Motor neuron (in vitro differentiated cells): ENCODE measurements around the gene BEND4. TPM values are rescaled to one million over a fixed set of nuclear protein-coding genes. Genes with fewer than 3 reads are reported as not detected.
A peak's percentile ranks its signal among the peaks of the same experiment; 100 is the strongest.
"Not testable (repeated sequence)": the region's sequence is repeated elsewhere in the genome, so short reads cannot be mapped to it uniquely, and the experiment has no call there.

Experiments used
- ATAC-seq, 8 experiments: fragments of 200-7000 bp; cut with Tn5 transposase; replicated peaks in 6 of 8; 2 replicates each; pipeline ENCODE4 v1.8.0; 2021; ENCODE audit warnings: mild to moderate bottlenecking in 8 of 8, moderate library complexity in 8 of 8
- H3K27ac ChIP-seq, 2 donors: fragments of 250-450 bp; sonication (Bioruptor Pico); 2 replicates each; pipeline ENCODE4 v1.9.0; 2021; ENCODE audit warnings: antibody characterized with exemption in 2 of 2, mild to moderate bottlenecking in 2 of 2, moderate library complexity in 1 of 2
- H3K4me1 ChIP-seq, 2 donors: fragments of 250-450 bp; sonication (Bioruptor Pico); replicated peaks in 1 of 2; 2 replicates each; pipeline ENCODE4 v1.6.1; 2021; ENCODE audit warnings: antibody characterized with exemption in 2 of 2, mild to moderate bottlenecking in 2 of 2, moderate library complexity in 1 of 2
- H3K4me3 ChIP-seq, 5 donors: fragments of 250-450 bp; sonication (Bioruptor Pico); 2 replicates each; pipeline ENCODE4 v1.9.0; 2021; ENCODE audit warnings: antibody characterized with exemption in 5 of 5, mild to moderate bottlenecking in 5 of 5, moderate library complexity in 4 of 5
- WGBS, 10 experiments: fragments of 450-650 bp; shearing (Covaris generic); methylation state at CpG; one replicate each; pipeline ENCODE4 v1.0.0; 2022; 5-methylcytosine and 5-hydroxymethylcytosine counted together
- in situ Hi-C, 9 experiments: fragments of 400-800 bp; cut with MboI; loops; one replicate each; pipeline ENCODE4 v1.15.0; 2021; ENCODE audit warnings: low sequenced_read_pairs in 9 of 9, low pct_unique_long_range_greater_than_20kb in 2 of 9; ENCODE audit not compliant: unreplicated experiment in 9 of 9
- total RNA-seq, 8 experiments: library from RNA; unstranded; fragments of 300-600 nt; gene quantifications; 2 replicates each; pipeline versions ENCODE4 v1.2.3 to v1.2.4, GENCODE V29; 2022

Gene BEND4
- total RNA-seq = 1 to 10 TPM in 5 of 8 experiments, under 1 TPM in 3; 0.04 to 4.3 (median 3.0) TPM

GRCh38 chr4:42152507-42153504 lies at the start of gene BEND4:
Gene BEND4 (minus strand): TSS chr4:42152655. CDS start chr4:42152143, 512 bp downstream.
- Histone ChIP-seq H3K4me3 (peak within 1 kb of the TSS; percentile 55 to 71 (median 59)), H3K27ac (no peak within 1 kb of the TSS), H3K4me1 (peaks cover 0 to 6% of the 10 kb centered on the region in 2 donors)
- ATAC-seq = no peak
- WGBS, 10 experiments = 0 to 46% (median 27%) methylated on average over 3 to 26 of the region's 49 CpGs; no CpG with 5 or more reads in 1 of the 10 experiments
- in situ Hi-C loops = no loop called here

- Histone ChIP-seq H3K27ac (no peak overlapping the region), H3K4me3 (no peak overlapping the region), H3K4me1 (no peaks in the 10 kb centered on the region)
- peak in 1 of 8 experiments; percentile 32 for ATAC-seq
- whole genome bisulfite sequencing, 10 experiments = 3 to 86% (median 63%) methylated on average over 3 to 5 of the region's 5 CpGs; no CpG with 5 or more reads in 1 of the 10 experiments
- in situ Hi-C loops = no loop called here
These were observed 44.9 kb upstream of the BEND4 start for GRCh38 chr4:42197341-42197740.

GRCh38 chr4:42172921-42173320 lies 20.5 kb upstream of the BEND4 start:
- 20 to 100% (median 71%) methylated on average over 1 to 2 of the region's 2 CpGs; no CpG with 5 or more reads in 2 of the 10 experiments for WGBS, 10 experiments
- no peak overlapping the region for H3K27ac ChIP-seq
- H3K4me3 ChIP-seq = no peak overlapping the region
- no peak for ATAC-seq
- H3K4me1 ChIP-seq = no peaks in the 10 kb centered on the region
- in situ Hi-C loops = no loop called here

GRCh38 chr4:42172128-42172790 lies 19.8 kb upstream of the BEND4 start:
- H3K27ac ChIP-seq = no peak overlapping the region
- 0 to 87% (median 74%) methylated on average over 1 to 5 of the region's 5 CpGs; no CpG with 5 or more reads in 5 of the 10 experiments for WGBS, 10 experiments
- no peaks in the 10 kb centered on the region for H3K4me1 ChIP-seq
- in situ Hi-C loops = no loop called here
- peak in 2 of 8 experiments; percentile 70 to 91 for ATAC-seq
- no peak overlapping the region for H3K4me3 ChIP-seq

GRCh38 chr4:42167709-42168108 lies 15.3 kb upstream of the BEND4 start:
- Histone ChIP-seq H3K4me3 (no peak overlapping the region), H3K27ac (no peak overlapping the region), H3K4me1 (no peaks in the 10 kb centered on the region)
- ATAC-seq = no peak
- in situ Hi-C loops = no loop called here
- 20 to 89% (median 67%) methylated on average over 1 to 5 of the region's 5 CpGs; no CpG with 5 or more reads in 1 of the 10 experiments for WGBS, 10 experiments

GRCh38 chr4:42166186-42166585 lies 13.7 kb upstream of the BEND4 start:
- H3K27ac ChIP-seq, ATAC-seq, H3K4me3 ChIP-seq, H3K4me1 ChIP-seq, in situ Hi-C loops: not testable (repeated sequence)
- WGBS, 10 experiments = 17 to 100% (median 96%) methylated on average over 1 to 4 of the region's 6 CpGs; no CpG with 5 or more reads in 5 of the 10 experiments

GRCh38 chr4:42159271-42160001 lies 7.0 kb upstream of the BEND4 start:
- Histone ChIP-seq H3K27ac (no peak overlapping the region), H3K4me1 (no peaks in the 10 kb centered on the region), H3K4me3 (no peak overlapping the region)
- in situ Hi-C loops = no loop called here
- ATAC-seq = no peak
- WGBS, 10 experiments = 17 to 100% (median 89%) methylated on average over 1 to 7 of the region's 8 CpGs; no CpG with 5 or more reads in 2 of the 10 experiments

GRCh38 chr4:42151568-42152506 lies 618 bp downstream of the BEND4 start:
- WGBS, 10 experiments = no CpG with 5 or more reads among the region's 122 CpGs
- H3K27ac ChIP-seq = no peak overlapping the region
- in situ Hi-C loops = no loop called here
- peaks cover 0 to 10% of the 10 kb centered on the region in 2 donors for H3K4me1 ChIP-seq
- peak overlapping the region; percentile 55 to 71 (median 59) for H3K4me3 ChIP-seq
- ATAC-seq = peak; percentile 19 to 91 (median 88)

GRCh38 chr4:42150653-42151567 lies 1.5 kb downstream of the BEND4 start:
- Histone ChIP-seq H3K4me1 (peaks cover 0 to 10% of the 10 kb centered on the region in 2 donors), H3K4me3 (peak overlapping the region; percentile 55 to 71 (median 59)), H3K27ac (no peak overlapping the region)
- 0 to 43% (median 7%) methylated on average over 3 to 13 of the region's 89 CpGs; no CpG with 5 or more reads in 2 of the 10 experiments for WGBS, 10 experiments
- peak in 6 of 8 experiments; percentile 1 to 39 (median 15) for ATAC-seq
- in situ Hi-C loops = no loop called here

- WGBS, 10 experiments = 0 to 100% (median 47%) methylated on average over 1 to 4 of the region's 7 CpGs; no CpG with 5 or more reads in 2 of the 10 experiments
- Histone ChIP-seq H3K4me1 (peaks cover 8 to 17% of the 10 kb centered on the region in 2 donors), H3K27ac (no peak overlapping the region), H3K4me3 (no peak overlapping the region)
- in situ Hi-C loops = no loop called here
- no peak for ATAC-seq
These were observed 3.5 kb downstream of the BEND4 start for GRCh38 chr4:42149004-42149403.

- H3K27ac ChIP-seq = no peak overlapping the region
- 0 to 100% (median 59%) methylated on average over 1 of the region's 1 CpG; no CpG with 5 or more reads in 4 of the 10 experiments for WGBS, 10 experiments
These were observed 4.0 kb downstream of the BEND4 start for GRCh38 chr4:42148425-42148824.

More at GRCh38 chr4:42148425-42148824, 4.0 kb downstream of the BEND4 start:
- Histone ChIP-seq H3K4me3 (no peak overlapping the region), H3K4me1 (peaks cover 12 to 20% of the 10 kb centered on the region in 2 donors)
- ATAC-seq = no peak
- in situ Hi-C loops = no loop called here
